Measurements from ENCODE around the gene RPUSD1. TPM values are rescaled to one million over a fixed set of nuclear protein-coding genes. Genes with fewer than 3 reads are reported as not detected.
"Not testable (repeated sequence)": the region's sequence is repeated elsewhere in the genome, so short reads cannot be mapped to it uniquely, and the experiment has no call there.

The RPUSD1 gene
- total and polyA plus RNA-seq, 2 of the 13 experiments (the other 11 are each of a cell fraction or from before 2014, with no cell fraction given): 13.1 to 26.2 TPM

GRCh38 chr16:820044-820408 lies 31.8 kb upstream of the RPUSD1 start:
- H3K4me3 ChIP-seq (replicated peaks in 1 of 3; ENCODE audit: insufficient read depth in 1 of 3, low read depth in 2 of 3, low read length in 3 of 3); CTCF ChIA-PET (ENCODE audit: low intra/inter-chr PET ratio, low total read pairs); FAIRE-seq; BruUV-seq (replicated peaks); H3K27ac ChIP-seq (ENCODE audit: extremely low read length, insufficient read depth, low read length); H3K9ac ChIP-seq (ENCODE audit: insufficient read depth, low read depth, low read length); H3K4me2 ChIP-seq (ENCODE audit: low read depth, low read length); ATAC-seq; H4K20me1 ChIP-seq (ENCODE audit: insufficient read depth, low read length); POLR2A ChIA-PET; intact Hi-C loops (cut with micrococcal nuclease; ENCODE audit: unreplicated experiment); H3K36me3 ChIP-seq (replicated peaks in 1 of 2; ENCODE audit: control insufficient read depth in 1 of 2, insufficient read depth in 2 of 2, low read length in 2 of 2); DNase-seq (ENCODE audit: low spot score); H3K79me2 ChIP-seq (ENCODE audit: insufficient read depth, low read length); H3K9me3 ChIP-seq (ENCODE audit: low read length); H2AFZ ChIP-seq (ENCODE audit: low read length); H3K4me1 ChIP-seq (ENCODE audit: insufficient read depth, low read length): not testable (repeated sequence)
- peaks cover 22 to 73% of the 10 kb centered on the region in 2 experiments for H3K27me3 ChIP-seq (ENCODE audit: control insufficient read depth in 1 of 2, insufficient read depth in 2 of 2, low read length in 2 of 2)
- WGBS (ENCODE audit: low lambda C conversion rate): 21% methylated on average over 10 of the region's 10 CpGs
- in situ Hi-C loops (cut with HindIII; ENCODE audit: extremely low pct_ligation_motif_present, low pct_unique_long_range_greater_than_20kb): loop anchor here (25.0 kb wide), 1 partner anchor 392 kb away; no protein-coding TSS in a partner anchor

GRCh38 chr16:819336-820043 lies 31.3 kb upstream of the RPUSD1 start:
- no peak overlapping the region for H3K4me3 ChIP-seq (replicated peaks in 1 of 3; ENCODE audit: insufficient read depth in 1 of 3, low read depth in 2 of 3, low read length in 3 of 3)
- POLR2A ChIA-PET: no interaction called here
- 19% methylated on average over 18 of the region's 23 CpGs for WGBS (ENCODE audit: low lambda C conversion rate)
- no peak overlapping the region for H3K27ac ChIP-seq (ENCODE audit: extremely low read length, insufficient read depth, low read length)
- no peak overlapping the region for H3K4me2 ChIP-seq (ENCODE audit: low read depth, low read length)
- FAIRE-seq (no peak), ATAC-seq (no peak), DNase-seq (ENCODE audit: low spot score) (no peak)
- no peak overlapping the region for H3K9ac ChIP-seq (ENCODE audit: insufficient read depth, low read depth, low read length)
- intact Hi-C loops (cut with micrococcal nuclease; ENCODE audit: unreplicated experiment) (no loop called here), in situ Hi-C loops (cut with HindIII; ENCODE audit: extremely low pct_ligation_motif_present, low pct_unique_long_range_greater_than_20kb) (loop anchor here (25.0 kb wide), 1 partner anchor 393 kb away; no protein-coding TSS in a partner anchor)
- CTCF ChIA-PET (ENCODE audit: low intra/inter-chr PET ratio, low total read pairs): no interaction called here
- 0 out of 2 replicates have a peak, but pooled peaks cover 3% of the 10 kb centered on the region for H4K20me1 ChIP-seq (ENCODE audit: insufficient read depth, low read length)
- TF ChIP-seq ZNF205 (CRISPR knock-in tag; IDR thresholded peaks at IDR 0.05): no peak
- no peak for TF ChIP-seq SYNCRIP (IDR thresholded peaks at IDR 0.05; ENCODE audit: insufficient read depth, low read depth, low read length)
- no peak for TF ChIP-seq IKZF1 (IDR thresholded peaks at IDR 0.05)
- TF ChIP-seq, protein P1, sequence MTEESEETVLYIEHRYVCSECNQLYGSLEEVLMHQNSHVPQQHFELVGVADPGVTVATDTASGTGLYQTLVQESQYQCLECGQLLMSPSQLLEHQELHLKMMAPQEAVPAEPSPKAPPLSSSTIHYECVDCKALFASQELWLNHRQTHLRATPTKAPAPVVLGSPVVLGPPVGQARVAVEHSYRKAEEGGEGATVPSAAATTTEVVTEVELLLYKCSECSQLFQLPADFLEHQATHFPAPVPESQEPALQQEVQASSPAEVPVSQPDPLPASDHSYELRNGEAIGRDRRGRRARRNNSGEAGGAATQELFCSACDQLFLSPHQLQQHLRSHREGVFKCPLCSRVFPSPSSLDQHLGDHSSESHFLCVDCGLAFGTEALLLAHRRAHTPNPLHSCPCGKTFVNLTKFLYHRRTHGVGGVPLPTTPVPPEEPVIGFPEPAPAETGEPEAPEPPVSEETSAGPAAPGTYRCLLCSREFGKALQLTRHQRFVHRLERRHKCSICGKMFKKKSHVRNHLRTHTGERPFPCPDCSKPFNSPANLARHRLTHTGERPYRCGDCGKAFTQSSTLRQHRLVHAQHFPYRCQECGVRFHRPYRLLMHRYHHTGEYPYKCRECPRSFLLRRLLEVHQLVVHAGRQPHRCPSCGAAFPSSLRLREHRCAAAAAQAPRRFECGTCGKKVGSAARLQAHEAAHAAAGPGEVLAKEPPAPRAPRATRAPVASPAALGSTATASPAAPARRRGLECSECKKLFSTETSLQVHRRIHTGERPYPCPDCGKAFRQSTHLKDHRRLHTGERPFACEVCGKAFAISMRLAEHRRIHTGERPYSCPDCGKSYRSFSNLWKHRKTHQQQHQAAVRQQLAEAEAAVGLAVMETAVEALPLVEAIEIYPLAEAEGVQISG (CRISPR knock-in tag; IDR thresholded peaks at IDR 0.05): no peak
- TF ChIP-seq IRX3 (CRISPR knock-in tag; IDR thresholded peaks at IDR 0.05; ENCODE audit: borderline replicate concordance, low read depth): no peak
- 0 out of 2 replicates have a peak, but pooled peaks cover 5% of the 10 kb centered on the region for H3K9me3 ChIP-seq (ENCODE audit: low read length)
- H3K36me3 ChIP-seq (replicated peaks in 1 of 2; ENCODE audit: control insufficient read depth in 1 of 2, insufficient read depth in 2 of 2, low read length in 2 of 2): no peaks in the 10 kb centered on the region
- peaks cover 22 to 73% of the 10 kb centered on the region in 2 experiments for H3K27me3 ChIP-seq (ENCODE audit: control insufficient read depth in 1 of 2, insufficient read depth in 2 of 2, low read length in 2 of 2)
- BruUV-seq (replicated peaks): no TSS peak
- no peaks in the 10 kb centered on the region for H3K79me2 ChIP-seq (ENCODE audit: insufficient read depth, low read length)
- no peaks in the 10 kb centered on the region for H3K4me1 ChIP-seq (ENCODE audit: insufficient read depth, low read length)
- no peak overlapping the region for H2AFZ ChIP-seq (ENCODE audit: low read length)
